ENCODE data around the gene HBQ1.
"Not testable (repeated sequence)": the region's sequence is repeated elsewhere in the genome, so short reads cannot be mapped to it uniquely, and the experiment has no call there.

- not testable (repeated sequence) for TF ChIP-seq CTCF (IDR thresholded peaks at IDR 0.05); POLR2A (IDR thresholded peaks at IDR 0.05); EP300 (IDR thresholded peaks at IDR 0.05; ENCODE audit: low read depth); POLR2AphosphoS5 (IDR thresholded peaks at IDR 0.05)
Measured at GRCh38 chr16:153550-154216, 26.6 kb upstream of the HBQ1 start.
